Kidney epithelial cell (primary cell): ENCODE measurements around the gene KRTAP6-2. TPM values are rescaled to one million over a fixed set of nuclear protein-coding genes. Genes with fewer than 3 reads are reported as not detected.

Source experiments
- DNase-seq: peaks from one replicate; pipeline ENCODE4 v3.0.0-alpha.2; 2010; ENCODE audit warnings: low read depth
- H3K27me3 ChIP-seq: 2 replicates; pipeline ENCODE4 v1.6.0; 2011; ENCODE audit warnings: low read length; ENCODE audit not compliant: control insufficient read depth, insufficient read depth
- H3K36me3 ChIP-seq: 2 replicates; pipeline ENCODE4 v1.5.1; 2011; ENCODE audit warnings: low read length; ENCODE audit not compliant: control insufficient read depth, insufficient read depth
- H3K4me3 ChIP-seq: 2 replicates; pipeline ENCODE4 v1.5.1; 2011; ENCODE audit warnings: low read depth, mild to moderate bottlenecking, control low read depth, low read length
- CTCF ChIP-seq: IDR thresholded peaks from 2 replicates; pipeline ENCODE4 v1.5.1; 2011; ENCODE audit warnings: mild to moderate bottlenecking, moderate library complexity, low read length, control low read depth, inconsistent platforms; ENCODE audit not compliant: insufficient read depth, poor library complexity, severe bottlenecking
- total RNA-seq: library from RNA; depleted of rRNA; stranded (reverse); fragments of >200 nt; gene quantifications from 2 replicates; pipeline ENCODE4 v1.2.3, GENCODE V29; 2015

The KRTAP6-2 gene
- total RNA-seq, 1 donor from 2014 or later: not detected

GRCh38 chr21:30615199-30615598, 16.5 kb upstream of the KRTAP6-2 start:
- Histone ChIP-seq H3K36me3 (no peaks in the 10 kb centered on the region), H3K4me3 (no peak overlapping the region), H3K27me3 (no peaks in the 10 kb centered on the region)
- DNase-seq: no peak
- no peak for TF ChIP-seq CTCF

- no peak for TF ChIP-seq CTCF
- H3K27me3 ChIP-seq: no peaks in the 10 kb centered on the region
- no peak for DNase-seq
Measured at GRCh38 chr21:30613836-30614235, 15.1 kb upstream of the KRTAP6-2 start, which contains the start of gene KRTAP6-1. KRTAP6-1 (minus strand) TSS chr21:30613930; CDS start chr21:30613904, 26 bp downstream.

GRCh38 chr21:30612132-30612531, 13.4 kb upstream of the KRTAP6-2 start:
- no peak for TF ChIP-seq CTCF
- no peaks in the 10 kb centered on the region for H3K36me3 ChIP-seq

More at GRCh38 chr21:30613836-30614235, 15.1 kb upstream of the KRTAP6-2 start, which contains the start of gene KRTAP6-1:
- Histone ChIP-seq H3K36me3 (no peaks in the 10 kb centered on the region), H3K4me3 (no peak within 1 kb of the TSS)

GRCh38 chr21:30605968-30606367, 7.3 kb upstream of the KRTAP6-2 start:
- H3K27me3 ChIP-seq: no peaks in the 10 kb centered on the region
- no peak overlapping the region for H3K4me3 ChIP-seq
- no peaks in the 10 kb centered on the region for H3K36me3 ChIP-seq
- DNase-seq: no peak
- no peak for TF ChIP-seq CTCF

More at GRCh38 chr21:30612132-30612531, 13.4 kb upstream of the KRTAP6-2 start:
- Histone ChIP-seq H3K27me3 (no peaks in the 10 kb centered on the region), H3K4me3 (no peak overlapping the region)
- DNase-seq: no peak

- DNase-seq: no peak
- Histone ChIP-seq H3K4me3 (no peak within 1 kb of the TSS), H3K36me3 (no peaks in the 10 kb centered on the region), H3K27me3 (no peaks in the 10 kb centered on the region)
- no peak for TF ChIP-seq CTCF
Measured at GRCh38 chr21:30600787-30601186, 2.1 kb upstream of the KRTAP6-2 start, which contains the start of gene KRTAP22-1. KRTAP22-1 (plus strand) TSS chr21:30601087.

GRCh38 chr21:30592140-30592539, 6.6 kb downstream of the KRTAP6-2 start, which contains the start of gene KRTAP6-3:
KRTAP6-3 (plus strand) TSS chr21:30592440; CDS start chr21:30592446, 6 bp downstream.
- TF ChIP-seq CTCF: no peak
- Histone ChIP-seq H3K27me3 (no peaks in the 10 kb centered on the region), H3K36me3 (no peaks in the 10 kb centered on the region), H3K4me3 (no peak within 1 kb of the TSS)
- DNase-seq: no peak
